Gastrocnemius medialis (tissue), 4 donors: ENCODE data around the gene SYCE3.

Source experiments
- POLR2A ChIP-seq, 2 donors: fragments of 450-650 bp; IDR thresholded peaks; one replicate each; pipeline ENCODE4 v1.6.1; 2017; ENCODE audit warnings: antibody characterized with exemption in 2 of 2, mild to moderate bottlenecking in 2 of 2, moderate library complexity in 2 of 2
- TF ChIP-seq, protein P1 (sequence below), 5 experiments: fragments of 450-650 bp in 3 of 5; fragments of 200-600 bp in 2 of 5; sonication (generic) in 2 of 5; IDR thresholded peaks in 4 of 5; conservative IDR thresholded peaks in 1 of 5; 1 replicate in 4 of 5; 2 replicates in 1 of 5; pipeline ENCODE4 v1.5.1; 2016 to 2019; ENCODE audit warnings: antibody characterized with exemption in 5 of 5, mild to moderate bottlenecking in 3 of 5, moderate library complexity in 3 of 5

DNA sequence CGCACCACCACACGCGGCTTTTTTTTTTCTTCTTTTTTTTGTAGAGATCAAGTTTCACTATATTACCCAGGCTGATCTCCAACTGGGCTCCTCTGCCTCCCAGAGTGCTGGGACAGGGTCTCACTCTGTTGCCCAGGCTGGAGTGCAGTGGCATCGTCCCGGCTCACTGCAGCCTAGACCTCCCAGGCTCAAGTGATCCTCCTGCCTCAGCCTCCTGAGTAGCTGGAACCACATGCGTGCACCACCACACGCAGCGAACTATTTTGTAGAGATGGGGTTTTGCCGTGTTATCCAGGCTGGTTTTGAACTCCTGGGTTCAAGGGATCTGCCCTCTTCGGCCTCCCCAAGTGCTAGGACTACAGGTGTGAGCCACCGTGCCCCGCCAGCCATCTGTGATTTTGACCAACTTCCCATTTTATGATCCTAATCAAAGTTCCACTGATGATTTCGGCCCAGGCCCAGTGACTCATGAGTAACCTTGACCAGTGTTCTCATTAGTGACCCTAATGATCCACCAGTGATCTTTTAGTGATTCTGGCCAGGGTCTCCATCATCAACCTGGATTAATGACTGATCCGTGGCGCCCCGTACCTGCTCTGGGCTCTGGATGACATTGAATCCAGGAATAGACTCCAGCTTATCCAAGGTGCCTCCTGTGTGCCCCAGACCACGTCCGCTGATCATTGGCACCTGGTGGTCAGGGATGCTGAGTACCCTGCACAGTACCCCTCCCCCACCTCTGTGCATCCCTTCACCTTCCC, 34.6 kb downstream of the SYCE3 start:
- TF ChIP-seq, protein P1, sequence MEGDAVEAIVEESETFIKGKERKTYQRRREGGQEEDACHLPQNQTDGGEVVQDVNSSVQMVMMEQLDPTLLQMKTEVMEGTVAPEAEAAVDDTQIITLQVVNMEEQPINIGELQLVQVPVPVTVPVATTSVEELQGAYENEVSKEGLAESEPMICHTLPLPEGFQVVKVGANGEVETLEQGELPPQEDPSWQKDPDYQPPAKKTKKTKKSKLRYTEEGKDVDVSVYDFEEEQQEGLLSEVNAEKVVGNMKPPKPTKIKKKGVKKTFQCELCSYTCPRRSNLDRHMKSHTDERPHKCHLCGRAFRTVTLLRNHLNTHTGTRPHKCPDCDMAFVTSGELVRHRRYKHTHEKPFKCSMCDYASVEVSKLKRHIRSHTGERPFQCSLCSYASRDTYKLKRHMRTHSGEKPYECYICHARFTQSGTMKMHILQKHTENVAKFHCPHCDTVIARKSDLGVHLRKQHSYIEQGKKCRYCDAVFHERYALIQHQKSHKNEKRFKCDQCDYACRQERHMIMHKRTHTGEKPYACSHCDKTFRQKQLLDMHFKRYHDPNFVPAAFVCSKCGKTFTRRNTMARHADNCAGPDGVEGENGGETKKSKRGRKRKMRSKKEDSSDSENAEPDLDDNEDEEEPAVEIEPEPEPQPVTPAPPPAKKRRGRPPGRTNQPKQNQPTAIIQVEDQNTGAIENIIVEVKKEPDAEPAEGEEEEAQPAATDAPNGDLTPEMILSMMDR (IDR thresholded peaks at IDR 0.05 in 4 of 5, conservative IDR thresholded peaks at IDR 0.05 in 1 of 5): no peak
- no peak for TF ChIP-seq POLR2A (IDR thresholded peaks at IDR 0.05)
